RPMI7951 (cell line): ENCODE results near the gene SLC39A7. TPM values are rescaled to one million over a fixed set of nuclear protein-coding genes. Genes with fewer than 3 reads are reported as not detected.

ENCODE experiments used
- DNase-seq: peaks from one replicate; pipeline ENCODE4 v3.0.0-alpha.2; 2012; ENCODE audit warnings: low read depth
- total RNA-seq: library from RNA; depleted of rRNA; stranded (reverse); fragments of >200 nt; shearing (Covaris generic); gene quantifications from 2 replicates; pipeline ENCODE4 v1.2.3, GENCODE V29; 2014

SLC39A7 gene
- total RNA-seq, 1 experiment from 2014 or later: 58.0 TPM

DNA sequence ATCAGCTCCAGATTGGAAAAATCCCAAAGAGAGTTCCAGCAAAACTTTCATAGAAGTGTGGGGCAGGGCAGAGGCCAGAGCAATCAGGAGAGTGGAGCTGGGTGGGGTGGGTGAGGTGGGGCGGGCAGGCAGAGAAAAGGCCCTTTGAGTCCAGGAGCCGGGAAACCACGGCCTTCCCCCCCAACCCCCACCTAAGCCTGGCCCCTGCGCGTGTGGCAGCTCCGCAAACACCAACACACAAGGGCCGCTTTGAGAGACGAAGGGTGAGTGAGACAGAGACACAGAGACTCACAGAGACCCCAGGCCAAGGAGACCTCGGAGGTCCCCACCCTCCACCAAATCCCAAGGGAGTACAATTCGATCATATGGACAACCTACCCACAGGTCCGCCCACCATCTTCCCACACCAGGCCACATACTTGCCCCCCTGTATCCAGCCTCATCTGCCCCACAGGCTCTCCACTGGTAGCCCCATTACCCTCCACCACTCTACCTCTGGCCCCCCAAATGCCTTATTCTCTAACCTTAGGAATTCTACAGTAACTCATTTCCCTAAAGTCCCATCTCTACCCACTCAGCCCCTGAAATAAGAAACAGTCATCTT lies 10.1 kb upstream of the SLC39A7 start:
- no peak for DNase-seq

DNA sequence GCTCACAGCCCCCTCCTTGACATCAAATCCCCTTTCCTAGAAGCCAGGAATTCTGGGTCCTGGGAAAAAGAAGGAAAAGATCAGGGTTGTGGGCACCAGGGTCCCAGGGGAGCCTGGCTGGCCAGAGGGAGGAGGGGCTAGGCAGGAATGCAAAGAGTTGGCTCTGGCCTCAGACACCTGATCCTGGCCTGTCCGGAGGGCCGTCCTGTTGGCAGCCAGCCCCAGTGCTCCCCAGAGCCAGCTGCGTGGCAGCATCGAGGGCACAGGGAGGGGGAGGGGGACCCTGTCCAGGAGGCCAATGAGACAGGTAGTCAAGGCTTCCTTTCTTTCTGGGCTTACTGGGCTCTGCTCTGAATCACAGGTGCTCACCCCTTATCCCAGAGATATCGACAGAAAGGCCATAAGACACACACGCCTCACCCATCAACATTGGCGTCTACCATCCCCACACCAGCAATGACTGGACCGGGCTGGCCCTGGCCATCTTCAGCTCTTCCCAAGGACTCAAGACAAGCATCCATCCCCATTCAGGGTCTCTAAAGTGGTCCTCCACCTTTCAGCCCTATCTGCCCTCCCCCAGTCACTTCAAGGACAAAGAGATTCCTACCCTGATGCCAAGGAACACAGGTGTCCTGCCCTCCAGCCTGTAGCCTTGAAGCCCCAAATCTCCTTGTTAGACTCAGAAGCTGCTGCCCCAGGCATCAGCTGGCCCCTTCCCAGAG lies 9.1 kb upstream of the SLC39A7 start:
- DNase-seq: no peak

DNA sequence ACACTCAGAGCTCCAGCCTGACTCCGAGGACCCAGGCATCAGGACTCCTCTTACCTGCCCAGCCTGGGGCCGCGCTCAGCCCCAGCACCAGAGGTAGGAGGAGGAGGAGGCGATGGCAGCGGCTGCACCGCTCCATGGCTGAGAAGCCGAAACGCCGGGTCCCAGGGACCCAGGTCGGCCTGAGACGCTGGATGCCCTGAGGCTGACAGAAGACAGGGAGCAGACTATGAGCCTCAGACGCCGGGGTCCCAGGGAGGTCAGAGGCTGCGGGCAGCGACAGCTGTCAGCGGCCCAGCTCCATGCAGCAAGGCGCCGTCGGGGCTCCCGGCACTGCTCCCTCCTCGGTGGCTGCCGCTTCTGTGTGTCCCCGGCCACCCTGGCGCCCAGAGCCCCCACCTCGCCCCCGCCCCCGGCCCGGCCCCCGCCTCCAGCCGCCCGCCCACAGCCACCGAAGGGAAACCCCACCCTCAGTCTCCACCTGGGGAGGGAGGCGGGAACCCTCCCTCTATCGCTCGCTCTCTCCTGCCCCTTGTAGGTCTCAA lies 8.5 kb upstream of the SLC39A7 start, which contains the start of gene COL11A2:
COL11A2 (minus strand) TSS at position 363 of the 542 bp plus-strand sequence; CDS start at position 136, 227 bp downstream.
- no peak for DNase-seq

DNA sequence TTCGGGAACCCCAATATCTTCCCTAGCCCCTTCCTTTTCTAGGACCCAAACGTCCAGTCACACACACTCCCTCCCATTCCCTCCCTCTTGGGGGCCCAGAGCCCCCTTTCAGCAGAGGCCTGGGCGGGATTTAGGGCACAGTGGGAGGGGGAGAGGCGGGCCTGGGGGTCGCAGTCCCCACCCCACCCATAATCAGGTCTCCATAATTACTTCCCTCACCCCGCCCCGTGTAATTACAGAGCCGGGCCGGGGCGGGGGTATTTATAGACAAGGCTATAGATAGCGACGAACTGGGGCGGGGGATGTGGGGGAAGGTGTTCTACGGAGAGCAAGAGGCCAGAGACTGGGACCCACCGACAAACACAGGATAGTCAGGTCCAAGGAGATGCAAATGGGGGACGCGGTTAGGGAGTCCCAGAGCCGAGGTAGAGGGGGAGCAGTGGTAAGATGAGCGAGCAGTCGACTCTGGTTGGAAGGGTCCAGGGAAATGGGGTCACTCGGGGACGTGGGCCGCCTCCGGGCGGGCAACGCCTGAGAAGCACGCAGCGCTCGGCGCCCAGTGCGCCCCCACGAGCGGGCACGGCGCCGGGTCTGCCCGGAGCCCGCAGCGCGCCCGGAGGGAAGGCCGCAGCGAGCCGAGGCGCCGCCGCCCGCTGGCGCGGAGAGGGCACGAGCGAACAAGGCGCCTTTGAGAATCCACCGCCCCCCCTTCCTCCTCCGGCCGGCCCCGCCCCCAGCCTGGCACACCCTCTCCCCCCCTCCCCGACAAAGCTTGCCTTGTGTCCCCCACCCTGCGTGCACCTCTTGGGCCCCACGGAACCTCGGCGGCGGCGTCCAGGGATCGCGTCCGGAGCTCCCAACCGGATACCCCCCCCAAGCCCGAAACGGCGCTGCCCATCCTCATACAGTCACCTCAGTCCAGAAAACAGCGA lies 7.7 kb upstream of the SLC39A7 start:
- DNase-seq: peak; percentile 31

DNA sequence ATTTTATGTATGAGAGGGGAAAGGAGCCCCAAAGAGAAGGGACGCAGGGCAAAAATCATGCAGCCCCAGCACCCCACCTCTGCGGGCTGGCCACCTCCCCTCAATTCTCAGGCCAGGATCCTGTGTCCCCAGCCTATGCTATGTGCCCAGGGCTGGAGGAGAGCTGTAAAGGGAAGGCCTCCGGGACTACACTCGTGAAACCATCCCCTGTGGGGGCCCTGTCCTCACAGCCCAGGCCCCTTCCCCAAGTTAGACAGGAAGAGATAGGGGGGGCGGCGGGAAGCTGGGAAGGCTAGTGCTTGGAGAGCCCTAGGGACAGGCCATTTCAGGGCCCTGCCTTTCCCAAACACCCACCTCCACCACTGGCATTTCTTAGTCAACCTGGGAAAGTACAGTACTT lies 7.0 kb upstream of the SLC39A7 start:
- DNase-seq: no peak

DNA sequence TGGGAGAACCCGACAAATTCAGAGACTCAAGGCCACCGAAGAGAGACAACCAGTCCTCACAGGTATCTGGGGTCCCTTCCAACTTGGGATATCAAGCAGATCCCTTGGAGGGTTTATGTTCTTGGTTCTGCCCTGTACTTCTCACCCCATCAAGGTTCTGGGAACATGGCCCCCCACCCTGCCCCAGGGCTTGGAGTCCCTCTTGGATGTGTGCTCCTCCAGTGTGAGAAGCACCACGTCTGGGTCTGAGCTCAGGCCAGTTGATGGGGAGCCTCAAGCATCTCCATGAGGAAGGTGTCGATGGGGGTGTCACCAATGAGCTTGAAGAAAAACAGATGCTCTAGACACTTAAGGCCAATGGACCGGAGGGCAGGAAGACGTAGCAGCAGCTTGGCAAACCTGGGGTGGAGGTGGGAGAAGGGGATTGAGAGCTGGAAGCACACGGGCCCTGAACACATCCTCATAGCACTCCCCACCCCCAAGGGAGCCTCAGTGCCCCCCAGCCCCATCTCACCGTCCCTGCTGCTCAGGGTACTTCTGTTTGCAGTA lies 6.2 kb upstream of the SLC39A7 start:
- DNase-seq: no peak

DNA sequence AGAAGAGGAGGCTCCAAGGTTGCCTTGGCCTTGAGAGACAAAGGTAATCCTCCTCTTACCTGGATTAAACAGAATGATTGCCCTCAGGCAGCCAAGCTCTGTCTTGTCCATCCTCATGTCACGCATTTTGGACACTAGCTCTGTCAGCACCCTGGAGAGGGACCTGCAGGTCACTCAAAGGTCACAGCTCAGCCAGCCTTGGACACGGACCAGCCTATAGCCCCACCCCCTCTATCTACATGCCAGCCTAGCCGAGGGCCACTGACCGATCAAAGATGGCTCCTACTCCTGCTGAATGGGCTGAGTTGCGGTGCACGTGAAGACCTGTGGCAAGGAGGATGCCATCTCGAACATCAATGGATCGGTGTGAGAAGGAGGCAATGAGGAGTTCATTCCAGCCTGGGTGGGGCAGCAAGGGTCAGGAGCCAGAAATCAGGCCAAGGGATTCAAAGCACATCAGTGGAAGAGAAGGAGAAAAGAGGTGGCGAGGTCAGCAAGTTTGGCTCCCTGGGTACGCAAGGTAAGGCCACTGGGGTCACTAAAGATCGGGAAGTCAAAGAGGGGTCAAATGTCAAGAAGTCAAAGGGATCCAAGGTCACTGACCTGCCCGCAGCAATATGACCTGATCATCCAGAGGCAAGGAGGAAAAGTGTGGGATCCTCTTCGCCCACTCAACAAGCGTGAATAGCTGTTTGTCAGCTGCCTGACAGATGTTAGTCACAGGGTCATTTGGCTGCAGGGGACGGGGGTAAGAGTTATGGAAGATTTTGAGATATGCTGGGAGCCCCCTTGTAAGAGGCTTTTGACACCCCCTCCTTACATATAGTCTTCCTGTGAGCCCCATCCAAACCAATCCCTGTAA lies 5.1 kb upstream of the SLC39A7 start:
- no peak for DNase-seq

DNA sequence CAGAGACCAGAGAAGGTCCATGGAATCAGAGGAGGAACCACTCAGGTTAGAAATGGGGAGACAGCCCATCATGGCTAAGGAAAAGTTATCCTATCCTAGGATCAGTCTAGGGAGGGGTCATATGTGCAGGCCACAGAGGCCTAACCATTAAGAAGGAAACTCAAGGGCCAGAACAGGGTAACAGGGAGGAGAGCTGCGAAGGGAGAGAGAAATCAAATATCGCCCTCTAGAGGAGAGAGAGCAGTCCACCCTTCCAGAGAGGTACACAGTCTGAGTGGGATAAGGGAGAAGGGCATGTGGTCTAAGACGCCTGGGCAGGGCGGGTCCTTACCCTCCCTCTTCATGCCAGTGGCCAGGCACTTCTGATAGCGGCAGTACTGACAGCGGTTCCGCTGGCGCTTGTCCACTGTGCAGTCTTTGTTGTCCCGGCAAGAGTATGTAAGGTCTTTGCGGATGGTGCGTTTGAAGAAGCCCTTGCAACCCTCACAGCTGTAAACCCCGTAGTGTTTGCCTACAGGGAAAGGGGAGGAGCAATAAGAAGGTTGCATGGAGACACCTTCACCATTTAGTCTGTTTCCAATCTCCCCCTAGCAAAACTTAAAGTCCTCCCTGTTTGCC lies 3.1 kb upstream of the SLC39A7 start:
- DNase-seq: peak; percentile 69

DNA sequence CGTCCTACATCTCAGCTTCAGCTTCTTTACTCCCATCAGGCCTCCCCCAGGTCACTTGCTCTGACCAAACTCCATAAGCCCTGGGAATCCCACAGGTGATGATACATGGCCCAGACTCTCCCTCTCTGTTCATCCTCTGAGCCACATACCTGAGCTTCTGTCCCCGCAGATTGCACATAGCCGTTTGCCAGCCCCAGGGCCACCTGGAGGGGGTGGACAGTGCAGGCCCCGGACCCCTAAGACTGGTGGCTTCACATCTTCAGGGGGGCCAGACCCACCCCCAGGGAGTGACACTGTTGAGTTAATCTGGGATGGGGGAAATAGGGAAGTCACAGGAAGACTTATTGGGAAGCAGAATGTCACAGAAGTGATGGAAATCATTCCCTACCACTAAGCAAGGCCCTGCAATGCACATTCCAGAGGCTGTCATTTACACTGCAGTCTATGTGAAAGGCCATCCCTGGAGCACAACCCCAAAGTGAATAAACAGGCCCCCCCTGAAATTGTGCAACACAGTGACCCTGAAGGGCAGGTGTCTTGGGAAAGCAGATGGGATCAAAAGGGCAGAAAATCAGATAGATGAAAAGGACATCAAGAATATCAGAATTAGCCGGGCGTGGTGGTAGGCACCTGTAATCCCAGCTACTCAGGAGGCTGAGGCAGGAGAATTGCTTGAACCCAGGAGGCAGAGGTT lies 2.4 kb upstream of the SLC39A7 start:
- no peak for DNase-seq

DNA sequence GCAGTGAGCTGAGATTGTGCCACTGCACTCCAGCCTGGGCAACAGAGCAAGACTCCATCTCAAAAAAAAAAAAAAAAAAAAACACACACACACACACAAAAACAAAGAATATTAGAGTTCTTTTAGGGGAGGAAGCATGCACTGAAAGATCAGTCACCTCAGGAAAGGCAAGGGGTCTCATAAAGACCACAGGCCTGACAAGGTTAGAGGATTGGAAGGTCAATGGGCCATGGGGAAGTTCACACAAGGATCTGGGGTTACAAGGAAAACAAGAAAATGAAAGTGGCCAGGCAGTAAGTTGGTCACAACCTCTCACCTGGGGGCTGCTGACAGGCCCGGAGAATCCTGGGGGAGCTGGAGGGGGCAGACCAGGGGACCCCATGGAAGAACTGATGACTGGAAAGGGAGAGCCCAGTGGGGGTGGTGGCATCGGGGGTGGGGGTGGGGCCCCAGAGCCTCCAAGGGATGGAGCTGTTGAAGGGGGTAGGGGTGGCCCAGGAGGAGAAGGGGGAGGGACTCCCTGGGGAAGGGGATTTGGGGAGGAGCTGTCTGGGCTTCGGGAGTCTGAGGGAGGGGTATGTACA lies 1.7 kb upstream of the SLC39A7 start:
- no peak for DNase-seq

DNA sequence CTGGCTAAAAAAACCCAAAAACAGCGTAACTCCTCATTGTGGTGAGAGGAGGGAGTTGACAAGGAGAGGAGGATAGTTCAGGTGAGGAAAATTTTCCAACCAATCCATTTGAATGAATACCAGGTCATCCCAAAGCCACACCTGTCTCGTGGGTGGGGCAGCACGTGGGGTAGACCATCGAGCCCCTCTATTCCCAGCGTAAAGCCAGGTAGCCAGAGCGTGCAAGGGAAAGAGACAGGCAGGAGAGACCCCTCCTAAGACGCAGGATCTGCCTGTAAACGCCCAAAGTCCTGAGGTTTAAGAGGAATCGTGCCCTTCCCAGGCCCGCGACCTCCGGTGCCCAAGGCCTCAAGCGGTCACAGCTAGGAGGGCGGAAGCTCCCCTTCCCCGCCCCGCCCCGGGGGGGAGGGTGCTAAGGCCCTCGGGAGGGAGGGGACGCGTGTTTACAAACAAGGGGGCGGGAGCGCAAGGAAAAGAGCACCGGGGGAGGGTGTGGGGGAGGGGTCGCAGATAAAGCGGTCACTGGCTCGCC lies 914 bp upstream of the SLC39A7 start:
- DNase-seq: peak; percentile 77

DNA sequence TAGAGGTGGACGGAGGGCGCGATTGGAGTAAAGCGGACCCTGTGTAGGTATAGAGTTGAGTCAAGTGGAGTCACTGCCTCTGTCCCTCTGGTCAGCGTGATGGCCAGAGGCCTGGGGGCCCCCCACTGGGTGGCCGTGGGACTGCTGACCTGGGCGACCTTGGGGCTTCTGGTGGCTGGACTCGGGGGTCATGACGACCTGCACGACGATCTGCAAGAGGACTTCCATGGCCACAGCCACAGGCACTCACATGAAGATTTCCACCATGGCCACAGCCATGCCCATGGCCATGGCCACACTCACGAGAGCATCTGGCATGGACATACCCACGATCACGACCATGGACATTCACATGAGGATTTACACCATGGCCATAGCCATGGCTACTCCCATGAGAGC lies 479 bp downstream of the SLC39A7 start:
- no peak for DNase-seq

DNA sequence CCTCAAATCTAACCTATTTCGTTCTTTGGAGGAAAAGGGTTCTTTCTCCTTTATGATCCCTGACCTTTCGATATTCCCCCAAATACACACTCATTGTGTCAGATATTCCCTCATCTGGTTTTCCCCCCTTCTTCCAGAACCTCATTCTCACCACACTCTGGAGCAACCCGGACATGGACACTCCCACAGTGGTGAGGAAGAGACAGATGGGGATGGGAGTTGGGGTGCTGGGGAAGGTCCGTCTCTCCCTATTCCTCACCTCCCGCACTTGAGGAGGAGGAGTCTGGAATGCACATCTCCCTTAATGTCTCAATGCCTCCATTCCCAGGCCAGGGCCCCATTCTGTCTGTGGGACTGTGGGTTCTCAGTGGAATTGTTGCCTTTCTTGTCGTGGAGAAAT lies 1.3 kb downstream of the SLC39A7 start:
- no peak for DNase-seq

DNA sequence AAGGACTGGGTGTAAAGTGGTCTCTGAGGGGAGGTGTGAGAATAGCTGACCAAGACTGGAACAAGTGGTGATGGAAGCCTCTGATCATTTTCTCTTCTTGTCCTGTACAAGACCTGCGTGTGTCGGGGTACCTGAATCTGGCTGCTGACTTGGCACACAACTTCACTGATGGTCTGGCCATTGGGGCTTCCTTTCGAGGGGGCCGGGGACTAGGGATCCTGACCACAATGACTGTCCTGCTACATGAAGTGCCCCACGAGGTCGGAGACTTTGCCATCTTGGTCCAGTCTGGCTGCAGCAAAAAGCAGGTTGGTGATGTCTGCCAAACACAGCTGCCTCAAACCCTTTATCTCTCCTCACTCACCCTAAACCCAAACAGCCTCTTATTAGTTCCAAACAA lies 2.1 kb downstream of the SLC39A7 start:
- DNase-seq: no peak

DNA sequence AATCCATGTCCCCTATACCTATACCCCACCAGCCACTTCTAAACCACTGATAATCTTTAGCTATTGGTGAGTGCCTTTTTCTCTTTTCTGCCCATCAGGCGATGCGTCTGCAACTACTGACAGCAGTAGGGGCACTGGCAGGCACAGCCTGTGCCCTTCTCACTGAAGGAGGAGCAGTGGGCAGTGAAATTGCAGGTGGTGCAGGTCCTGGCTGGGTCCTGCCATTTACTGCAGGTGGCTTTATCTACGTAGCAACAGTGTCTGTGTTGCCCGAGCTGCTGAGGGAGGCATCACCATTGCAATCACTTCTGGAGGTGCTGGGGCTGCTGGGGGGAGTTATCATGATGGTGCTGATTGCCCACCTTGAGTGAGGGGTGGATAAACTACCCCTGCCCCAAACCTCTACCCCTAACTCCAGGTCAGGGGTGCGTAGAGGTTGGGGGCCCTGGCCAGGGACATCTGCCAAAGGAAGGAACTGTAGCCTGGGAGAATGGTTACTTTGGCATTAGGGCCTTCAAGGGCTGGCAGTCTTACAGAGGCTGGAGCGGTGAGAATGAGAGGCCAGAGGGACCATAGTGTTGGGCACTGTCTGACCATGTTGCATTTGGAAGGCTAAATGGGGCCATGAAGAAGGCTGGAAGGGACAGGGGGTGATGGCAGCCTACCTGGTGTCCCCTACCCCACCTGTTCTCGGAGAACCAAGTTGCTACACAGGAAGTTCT lies 2.9 kb downstream of the SLC39A7 start:
- no peak for DNase-seq

DNA sequence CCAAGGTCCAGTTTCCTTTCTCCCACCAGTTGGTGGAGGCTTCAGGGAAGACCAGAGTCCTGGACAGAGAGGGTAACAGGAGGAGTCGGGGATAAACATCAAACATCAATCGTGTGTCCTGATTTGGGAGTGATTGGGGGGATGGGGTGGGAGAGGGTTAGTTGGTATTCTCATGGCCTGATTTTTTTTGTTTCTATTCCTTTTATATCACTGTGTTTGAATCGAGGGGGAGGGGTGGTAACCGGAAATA lies 3.4 kb downstream of the SLC39A7 start:
- no peak for DNase-seq

DNA sequence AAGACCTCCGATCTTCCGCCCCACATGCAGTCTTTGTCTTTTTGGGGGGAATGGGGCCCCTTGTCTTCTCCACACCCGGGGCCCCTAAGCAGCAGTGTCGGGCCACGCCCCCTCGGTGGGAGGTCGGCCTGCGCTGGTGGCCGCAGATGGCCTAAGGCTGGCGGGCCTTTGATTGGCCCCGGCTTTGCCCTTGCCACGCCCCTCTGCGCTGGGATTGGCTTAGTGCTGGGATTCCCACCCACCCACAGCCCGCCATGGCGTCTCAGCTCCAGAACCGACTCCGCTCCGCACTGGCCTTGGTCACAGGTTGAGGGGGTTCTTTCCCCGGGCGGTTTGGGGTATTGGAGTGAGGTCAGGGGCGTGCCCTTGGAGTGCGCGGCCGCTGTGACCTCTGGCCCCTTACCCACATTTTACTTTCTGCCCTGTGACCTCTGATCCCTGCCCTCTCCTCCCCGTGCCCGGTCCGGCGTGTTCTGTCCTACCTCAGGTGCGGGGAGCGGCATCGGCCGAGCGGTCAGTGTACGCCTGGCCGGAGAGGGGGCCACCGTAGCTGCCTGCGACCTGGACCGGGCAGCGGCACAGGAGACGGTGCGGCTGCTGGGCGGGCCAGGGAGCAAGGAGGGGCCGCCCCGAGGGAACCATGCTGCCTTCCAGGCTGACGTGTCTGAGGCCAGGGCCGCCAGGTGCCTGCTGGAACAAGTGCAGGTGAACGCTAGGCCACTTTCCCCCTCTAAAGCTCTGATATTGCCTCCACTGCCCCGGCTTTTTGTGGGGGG lies 3.9 kb downstream of the SLC39A7 start, which contains the start of gene HSD17B8:
HSD17B8 (plus strand) TSS at position 241 of the 776 bp plus-strand sequence; CDS start at position 255, 14 bp downstream.
- DNase-seq: peak; percentile 88
